Neutrophil (primary cell): ENCODE data around the gene LRRC25.
"Not testable (repeated sequence)": the region's sequence is repeated elsewhere in the genome, so short reads cannot be mapped to it uniquely, and the experiment has no call there.

Experiments used
- H3K27ac ChIP-seq: fragments of 200-600 bp; sonication (generic); 2 replicates; pipeline ENCODE4 v1.5.1; 2016; ENCODE audit warnings: mild to moderate bottlenecking, moderate library complexity
- H3K27me3 ChIP-seq: fragments of 200-600 bp; sonication (generic); 2 replicates; pipeline ENCODE4 v1.6.0; 2016; ENCODE audit warnings: mild to moderate bottlenecking
- H3K36me3 ChIP-seq: fragments of 200-600 bp; sonication (generic); 2 replicates; pipeline ENCODE4 v1.5.1; 2017
- H3K4me1 ChIP-seq, 2 experiments: fragments of 200-600 bp in 1 of 2; sonication (generic) in 1 of 2; 1 replicate in 1 of 2; 2 replicates in 1 of 2; pipeline versions ENCODE4 v1.5.1 to v1.6.1; 2013 to 2016; ENCODE audit warnings: low read depth in 1 of 2, low read length in 1 of 2, mild to moderate bottlenecking in 1 of 2, moderate library complexity in 1 of 2; ENCODE audit not compliant: control insufficient read depth in 1 of 2, insufficient read depth in 1 of 2
- H3K4me3 ChIP-seq, 2 experiments: fragments of 200-600 bp in 1 of 2; sonication (generic) in 1 of 2; 1 replicate in 1 of 2; 2 replicates in 1 of 2; pipeline ENCODE4 v1.5.1; 2013 to 2016; ENCODE audit warnings: low read depth in 1 of 2, low read length in 1 of 2, mild to moderate bottlenecking in 1 of 2, moderate library complexity in 1 of 2
- H3K9me3 ChIP-seq: fragments of 200-600 bp; sonication (generic); 2 replicates; pipeline ENCODE4 v1.5.1; 2016
- CTCF ChIP-seq: fragments of 200-600 bp; sonication (generic); IDR thresholded peaks from 2 replicates; pipeline ENCODE4 v1.5.1; 2016; ENCODE audit warnings: antibody characterized with exemption

The LRRC25 gene

GRCh38 chr19:18350490-18350889 is 46.9 kb downstream of the LRRC25 start:
- no peak for TF ChIP-seq CTCF
- Histone ChIP-seq H3K27ac (no peak overlapping the region), H3K36me3 (peaks cover 11% of the 10 kb centered on the region), H3K4me3 (no peak overlapping the region), H3K27me3 (no peaks in the 10 kb centered on the region), H3K9me3 (no peaks in the 10 kb centered on the region), H3K4me1 (no peaks in the 10 kb centered on the region)

GRCh38 chr19:18349524-18350128 is 47.8 kb downstream of the LRRC25 start:
- no peak overlapping the region for H3K27ac ChIP-seq
- peaks cover 12% of the 10 kb centered on the region for H3K36me3 ChIP-seq
- no peaks in the 10 kb centered on the region for H3K4me1 ChIP-seq
- no peaks in the 10 kb centered on the region for H3K9me3 ChIP-seq
- H3K4me3 ChIP-seq: no peak overlapping the region
- H3K27me3 ChIP-seq: no peaks in the 10 kb centered on the region
- TF ChIP-seq CTCF: peak; percentile 70

GRCh38 chr19:18348818-18349339 is 48.5 kb downstream of the LRRC25 start:
- H3K27me3 ChIP-seq, H3K4me1 ChIP-seq, H3K9me3 ChIP-seq, H3K27ac ChIP-seq, H3K4me3 ChIP-seq: not testable (repeated sequence)
- H3K36me3 ChIP-seq: peaks cover 16% of the 10 kb centered on the region

GRCh38 chr19:18348171-18348570 is 49.3 kb downstream of the LRRC25 start:
- Histone ChIP-seq H3K36me3 (peaks cover 18% of the 10 kb centered on the region), H3K4me3 (no peak overlapping the region), H3K27me3 (no peaks in the 10 kb centered on the region), H3K4me1 (no peaks in the 10 kb centered on the region), H3K9me3 (no peaks in the 10 kb centered on the region), H3K27ac (no peak overlapping the region)
- no peak for TF ChIP-seq CTCF

- H3K36me3 ChIP-seq: peaks cover 20% of the 10 kb centered on the region
- H3K27ac ChIP-seq: no peak overlapping the region
- H3K27me3 ChIP-seq: no peaks in the 10 kb centered on the region
- no peak for TF ChIP-seq CTCF
- no peaks in the 10 kb centered on the region for H3K9me3 ChIP-seq
- H3K4me1 ChIP-seq: peaks cover 7 to 15% of the 10 kb centered on the region in 2 experiments
- H3K4me3 ChIP-seq: no peak overlapping the region
These were observed 51.3 kb downstream of the LRRC25 start for GRCh38 chr19:18346091-18346490.

- H3K36me3 ChIP-seq: peaks cover 20% of the 10 kb centered on the region
- H3K4me3 ChIP-seq: no peak overlapping the region
- peaks cover 11 to 19% of the 10 kb centered on the region in 2 experiments for H3K4me1 ChIP-seq
- no peaks in the 10 kb centered on the region for H3K27me3 ChIP-seq
- no peaks in the 10 kb centered on the region for H3K9me3 ChIP-seq
- H3K27ac ChIP-seq: no peak overlapping the region
- TF ChIP-seq CTCF: no peak
These were observed 52.1 kb downstream of the LRRC25 start for GRCh38 chr19:18345296-18345695.
